Transverse colon (tissue), 4 donors: ENCODE data around the gene NT5DC3.

ENCODE experiments used
- EP300 ChIP-seq: sonication (generic); formaldehyde crosslinking; IDR thresholded peaks from one replicate; pipeline ENCODE4 v1.6.1; 2017; ENCODE audit warnings: antibody characterized with exemption, low read depth
- POLR2A ChIP-seq: fragments of 450-650 bp; IDR thresholded peaks from one replicate; pipeline ENCODE4 v1.6.1; 2016; ENCODE audit warnings: antibody characterized with exemption, mild to moderate bottlenecking, moderate library complexity
- POLR2AphosphoS5 ChIP-seq, 3 donors: sonication (generic); formaldehyde crosslinking; IDR thresholded peaks; one replicate each; pipeline ENCODE4 v1.6.1; 2016; ENCODE audit warnings: antibody characterized with exemption in 3 of 3
- TF ChIP-seq, protein P1 (sequence below), 5 experiments: fragments of 200-600 bp in 3 of 5; fragments of 450-650 bp in 2 of 5; sonication (generic) in 3 of 5; IDR thresholded peaks; 1 replicate in 2 of 5; 2 replicates in 3 of 5; pipeline ENCODE4 v1.5.1; 2016 to 2017; ENCODE audit warnings: antibody characterized with exemption in 5 of 5, inconsistent platforms in 3 of 5, mild to moderate bottlenecking in 2 of 5, moderate library complexity in 1 of 5

DNA sequence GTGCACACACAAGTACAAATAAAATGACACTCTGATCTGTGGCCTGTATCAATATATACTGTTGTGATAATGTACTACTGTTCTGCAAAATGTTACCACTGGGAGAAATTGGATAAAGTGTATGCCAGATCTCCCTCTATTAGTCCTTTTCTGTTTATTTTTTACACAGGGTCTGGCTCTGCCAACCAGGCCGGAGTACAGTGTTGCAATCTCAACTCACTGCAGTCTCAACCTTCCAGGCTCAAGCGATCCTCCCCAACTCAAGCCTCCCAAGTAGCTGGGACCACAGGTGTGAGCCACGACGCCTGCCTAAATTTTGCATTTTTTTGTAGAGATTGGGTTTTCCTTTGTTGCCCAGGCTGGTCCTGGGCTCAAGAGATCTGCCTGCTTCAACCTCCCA is 1.9 kb downstream of the NT5DC3 start:
- TF ChIP-seq, protein P1, sequence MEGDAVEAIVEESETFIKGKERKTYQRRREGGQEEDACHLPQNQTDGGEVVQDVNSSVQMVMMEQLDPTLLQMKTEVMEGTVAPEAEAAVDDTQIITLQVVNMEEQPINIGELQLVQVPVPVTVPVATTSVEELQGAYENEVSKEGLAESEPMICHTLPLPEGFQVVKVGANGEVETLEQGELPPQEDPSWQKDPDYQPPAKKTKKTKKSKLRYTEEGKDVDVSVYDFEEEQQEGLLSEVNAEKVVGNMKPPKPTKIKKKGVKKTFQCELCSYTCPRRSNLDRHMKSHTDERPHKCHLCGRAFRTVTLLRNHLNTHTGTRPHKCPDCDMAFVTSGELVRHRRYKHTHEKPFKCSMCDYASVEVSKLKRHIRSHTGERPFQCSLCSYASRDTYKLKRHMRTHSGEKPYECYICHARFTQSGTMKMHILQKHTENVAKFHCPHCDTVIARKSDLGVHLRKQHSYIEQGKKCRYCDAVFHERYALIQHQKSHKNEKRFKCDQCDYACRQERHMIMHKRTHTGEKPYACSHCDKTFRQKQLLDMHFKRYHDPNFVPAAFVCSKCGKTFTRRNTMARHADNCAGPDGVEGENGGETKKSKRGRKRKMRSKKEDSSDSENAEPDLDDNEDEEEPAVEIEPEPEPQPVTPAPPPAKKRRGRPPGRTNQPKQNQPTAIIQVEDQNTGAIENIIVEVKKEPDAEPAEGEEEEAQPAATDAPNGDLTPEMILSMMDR (IDR thresholded peaks at IDR 0.05) = no peak
- TF ChIP-seq EP300 = no peak
- TF ChIP-seq POLR2A = no peak
- TF ChIP-seq POLR2AphosphoS5 (IDR thresholded peaks at IDR 0.05) = no peak
